HCT116 (cell line): ENCODE measurements around the gene UBTD2. TPM values are rescaled to one million over a fixed set of nuclear protein-coding genes. Genes with fewer than 3 reads are reported as not detected.

Source experiments
- ATAC-seq: fragments of 200-7000 bp; cut with Tn5 transposase; 2 replicates; pipeline ENCODE4 v1.9.1; 2020; ENCODE audit warnings: mild to moderate bottlenecking, moderate library complexity
- BruUV-seq: library from RNA; stranded (reverse); fragments of 400-500 nt; replicated peaks from 2 replicates; lab custom pipeline; 2021; lab: Mats Ljungman, UMichigan
- CTCF ChIA-PET: fragments of 300-600 bp; sonication (Branson Sonifier 250); formaldehyde crosslinking; loops from one replicate; lab custom pipeline; 2021; ENCODE audit warnings: antibody characterized with exemption; lab: Charles Lee
- POLR2A ChIA-PET: fragments of 300-600, 350-600 bp; sonication (Branson Sonifier 250); formaldehyde crosslinking; loops from one replicate; lab custom pipeline; 2021; ENCODE audit warnings: antibody characterized with exemption; lab: Charles Lee
- RAD21 ChIA-PET, 2 experiments: fragments of 300-600 bp; sonication (Branson Sonifier 250); formaldehyde crosslinking; loops; one replicate each; lab custom pipeline; 2023; ENCODE audit warnings: low total read pairs in 2 of 2; ENCODE audit not compliant: uncharacterized antibody in 2 of 2, unreplicated experiment in 2 of 2, low non-redundant PET in 1 of 2; lab: Charles Lee
- DNase-seq: peaks from one replicate; pipeline ENCODE4 v3.0.0-alpha.2; 2010; ENCODE audit warnings: low read depth, low spot score
- H2AFZ ChIP-seq: fragments of 200-600 bp; shearing (Covaris generic), sonication (generic); 2 replicates; pipeline ENCODE4 v1.6.1; 2017; ENCODE audit warnings: low read depth, mixed run types, mixed read lengths, antibody characterized with exemption, low read length; ENCODE audit not compliant: poor library complexity, severe bottlenecking
- H3K27ac ChIP-seq: 2 replicates; pipeline ENCODE4 v1.5.1; 2012; ENCODE audit warnings: low read depth, low read length
- H3K27me3 ChIP-seq: fragments of 200-600 bp; sonication (generic); 2 replicates; pipeline ENCODE4 v1.6.1; 2016; ENCODE audit warnings: mixed run types, low read length, mixed read lengths; ENCODE audit not compliant: insufficient read depth
- H3K36me3 ChIP-seq, 2 experiments: fragments of 200-500 bp in 1 of 2; fragments of 200-600 bp in 1 of 2; sonication (Bioruptor generic) in 1 of 2; sonication (generic) in 1 of 2; 2 replicates each; pipeline versions ENCODE4 v1.5.1 to v1.6.1; 2014 to 2016; ENCODE audit warnings: low read length in 2 of 2, inconsistent platforms in 1 of 2, mixed read lengths in 1 of 2, mixed run types in 1 of 2; ENCODE audit not compliant: insufficient read depth in 2 of 2, control insufficient read depth in 1 of 2
- H3K4me1 ChIP-seq, 2 experiments: fragments of 200-600 bp in 1 of 2; sonication (generic) in 1 of 2; 2 replicates each; pipeline versions ENCODE4 v1.5.1 to v1.6.1; 2012 to 2017; ENCODE audit warnings: low read length in 2 of 2, inconsistent platforms in 1 of 2, mild to moderate bottlenecking in 1 of 2, mixed read lengths in 1 of 2, mixed run types in 1 of 2, moderate library complexity in 1 of 2; ENCODE audit not compliant: insufficient read depth in 2 of 2, control insufficient read depth in 1 of 2
- H3K4me2 ChIP-seq: fragments of 200-600 bp; sonication (generic); 2 replicates; pipeline ENCODE4 v1.6.1; 2017; ENCODE audit warnings: mixed run types, low read length, mixed read lengths
- H3K4me3 ChIP-seq, 2 experiments: fragments of 200-600 bp in 1 of 2; sonication (generic) in 1 of 2; replicated peaks in 1 of 2; 2 replicates each; pipeline ENCODE4 v1.5.1; 2011 to 2016; ENCODE audit warnings: low read length in 2 of 2, control low read depth in 1 of 2, low read depth in 1 of 2, mild to moderate bottlenecking in 1 of 2, mixed read lengths in 1 of 2, mixed run types in 1 of 2
- H3K79me2 ChIP-seq: fragments of 200-600 bp; sonication (generic); 2 replicates; pipeline ENCODE4 v1.6.1; 2017; ENCODE audit warnings: mild to moderate bottlenecking, mixed run types, low read length, moderate library complexity, mixed read lengths; ENCODE audit not compliant: insufficient read depth
- H3K9ac ChIP-seq: fragments of 200-600 bp; sonication (generic); 2 replicates; pipeline ENCODE4 v1.6.1; 2016; ENCODE audit warnings: low read length, mixed read lengths
- H3K9me2 ChIP-seq: fragments of 200-600 bp; sonication (generic), shearing (Covaris generic); 2 replicates; pipeline ENCODE4 v1.6.1; 2017; ENCODE audit warnings: mixed run types, mild to moderate bottlenecking, moderate library complexity; ENCODE audit not compliant: insufficient read depth
- H3K9me3 ChIP-seq, 2 experiments: fragments of 200-500 bp in 1 of 2; fragments of 200-600 bp in 1 of 2; sonication (Bioruptor generic) in 1 of 2; sonication (generic) in 1 of 2; 2 replicates each; pipeline ENCODE4 v1.6.1; 2014 to 2017; ENCODE audit warnings: low read length in 2 of 2, mixed read lengths in 2 of 2, inconsistent platforms in 1 of 2, low read depth in 1 of 2, mild to moderate bottlenecking in 1 of 2, mixed run types in 1 of 2, moderate library complexity in 1 of 2; ENCODE audit not compliant: control insufficient read depth in 1 of 2, insufficient read depth in 1 of 2
- H4K20me1 ChIP-seq: fragments of 200-600 bp; sonication (generic), shearing (Covaris generic); 2 replicates; pipeline ENCODE4 v1.6.1; 2017; ENCODE audit warnings: mixed run types, mild to moderate bottlenecking, moderate library complexity; ENCODE audit not compliant: insufficient read depth
- ATF3 ChIP-seq: IDR thresholded peaks from 2 replicates; pipeline ENCODE4 v1.6.1; 2012
- CBX3 ChIP-seq: IDR thresholded peaks from 2 replicates; pipeline ENCODE4 v1.6.1; 2012; ENCODE audit warnings: low read depth
- CEBPB ChIP-seq: IDR thresholded peaks from 2 replicates; pipeline ENCODE4 v1.6.1; 2012; ENCODE audit warnings: low read depth
- CTCF ChIP-seq, 3 experiments: fragments of 200-600 bp in 1 of 3; sonication (generic) in 1 of 3; IDR thresholded peaks in 2 of 3; conservative IDR thresholded peaks in 1 of 3; 2 replicates each; pipeline ENCODE4 v1.5.1; 2012 to 2017; ENCODE audit warnings: low read depth in 2 of 3, low read length in 2 of 3, antibody characterized with exemption in 1 of 3, borderline replicate concordance in 1 of 3, control low read depth in 1 of 3, mild to moderate bottlenecking in 1 of 3, mixed read lengths in 1 of 3, mixed run types in 1 of 3, moderate library complexity in 1 of 3; ENCODE audit not compliant: insufficient read depth in 1 of 3
- EZH2 ChIP-seq: fragments of 200-600 bp; sonication (generic); IDR thresholded peaks from 2 replicates; pipeline ENCODE4 v1.6.1; 2017; ENCODE audit warnings: antibody characterized with exemption, mixed run types
- JUND ChIP-seq: IDR thresholded peaks from 2 replicates; pipeline ENCODE4 v1.6.1; 2012
- POLR2A ChIP-seq: IDR thresholded peaks from 2 replicates; pipeline ENCODE4 v1.7.0; 2011; ENCODE audit warnings: borderline replicate concordance; ENCODE audit not compliant: insufficient read depth, insufficient read length; ENCODE audit errors: extremely low read depth
- SIN3A ChIP-seq: IDR thresholded peaks from 2 replicates; pipeline ENCODE4 v1.6.1; 2012; ENCODE audit warnings: low read depth
- ZFX ChIP-seq: fragments of 450-650 bp; IDR thresholded peaks from 2 replicates; pipeline ENCODE4 v1.6.1; 2017
- ZNF274 ChIP-seq: fragments of 200-500 bp; sonication (Bioruptor generic); IDR thresholded peaks from 2 replicates; pipeline ENCODE4 v1.6.1; 2014; ENCODE audit warnings: mild to moderate bottlenecking, low read depth, low read length, inconsistent platforms
- intact Hi-C: fragments of 100-400 bp; cut with micrococcal nuclease; formaldehyde crosslinking; loops from 2 replicates; pipeline ENCODE4 v1.10.0; 2022
- total RNA-seq: library from RNA; stranded (reverse); gene quantifications from one replicate; pipeline ENCODE4 v1.2.1, GENCODE V29; 2021; ENCODE audit not compliant: unreplicated experiment

UBTD2 gene
- total RNA-seq, 1 experiment from 2014 or later, result 15.9 TPM

GRCh38 chr5:172187118-172188032 is 96.2 kb downstream of the UBTD2 start:
- intact Hi-C loops, result loop anchor here (1.0 to 10.0 kb wide), 7 partner anchors 13 to 277 kb away; partner anchors contain the start of genes SH3PXD2B and UBTD2
- peaks cover 10 to 28% of the 10 kb centered on the region in 2 experiments for H3K4me1 ChIP-seq
- H3K9me2 ChIP-seq, result no peaks in the 10 kb centered on the region
- no peaks in the 10 kb centered on the region for H3K9me3 ChIP-seq
- peak overlapping the region; percentile 61 for H2AFZ ChIP-seq
- H3K4me3 ChIP-seq, result peak overlapping the region; percentile 93 to 97
- H4K20me1 ChIP-seq, result no peaks in the 10 kb centered on the region
- POLR2A ChIA-PET, result interaction anchor here (1.2 to 1.7 kb wide), 3 partner anchors 8 to 181 kb away, joined by 3 to 9 read pairs (median 6); partner anchors contain the start of gene FBXW11
- DNase-seq, result peak; percentile 26
- BruUV-seq, result no TSS peak
- TF ChIP-seq ZFX, result peak; percentile 31; the same call in 1 of the 2 replicates
- TF ChIP-seq JUND, result no peak
- TF ChIP-seq SIN3A, result no peak
- TF ChIP-seq ZNF274, result no peak
- TF ChIP-seq, all 23 proteins: peak for 1
- peaks cover 17% of the 10 kb centered on the region for H3K79me2 ChIP-seq
- H3K36me3 ChIP-seq, result no peaks in the 10 kb centered on the region
- peak overlapping the region; percentile 100 for H3K4me2 ChIP-seq
- peak overlapping the region; percentile 80 for H3K9ac ChIP-seq
- no peaks in the 10 kb centered on the region for H3K27me3 ChIP-seq
- H3K27ac ChIP-seq, result peak overlapping the region; percentile 75
- peak; percentile 49 for ATAC-seq
- ChIA-PET CTCF (interaction anchor here (0.6 to 1.7 kb wide), 16 partner anchors 9 to 280 kb away, joined by 3 to 8 read pairs (median 4); partner anchors contain the start of gene UBTD2), RAD21 (interaction anchor here in 1 of 2 experiments (1.0 kb wide), 2 partner anchors 84 to 128 kb away, joined by 3 to 4 read pairs; no protein-coding TSS in a partner anchor)

- H3K4me3 ChIP-seq, result peak overlapping the region; percentile 93 to 97; a peak in 3 of 4 replicates
Observed at GRCh38 chr5:172186114-172186695, 97.4 kb downstream of the UBTD2 start.

More at GRCh38 chr5:172186114-172186695, 97.4 kb downstream of the UBTD2 start:
- ATAC-seq, result no peak
- Histone ChIP-seq H3K36me3 (0 out of 4 replicates have a peak, but pooled peaks cover 0 to under 1% of the 10 kb centered on the region in 2 experiments), H3K4me1 (peaks cover 10 to 28% of the 10 kb centered on the region in 2 experiments), H4K20me1 (no peaks in the 10 kb centered on the region), H2AFZ (no peak overlapping the region), H3K27ac (no peak overlapping the region; the same call in 1 of the 2 replicates), H3K9ac (peak overlapping the region; percentile 80), H3K9me2 (no peaks in the 10 kb centered on the region), H3K79me2 (peaks cover 17% of the 10 kb centered on the region), H3K4me2 (peak overlapping the region; percentile 100), H3K27me3 (no peaks in the 10 kb centered on the region)
- intact Hi-C loops, result loop anchor here (10.0 kb wide), 1 partner anchor 269 kb away; the partner anchor contains the start of gene SH3PXD2B
- no TSS peak for BruUV-seq
- CTCF ChIA-PET, result interaction anchor here (0.7 to 1.5 kb wide), 4 partner anchors 42 to 274 kb away, joined by 3 to 4 read pairs (median 4); no protein-coding TSS in a partner anchor
- RAD21 ChIA-PET, result no interaction called here
- TF ChIP-seq EZH2 (no peak), CBX3 (no peak), ATF3 (no peak), CEBPB (no peak), CTCF (IDR thresholded peaks at IDR 0.05 in 2 of 3, conservative IDR thresholded peaks at IDR 0.05 in 1 of 3; ENCODE audit: borderline replicate concordance in 1 of 3, insufficient read depth in 1 of 3, low read depth in 2 of 3, low read length in 2 of 3) (no peak), POLR2A (no peak)
- TF ChIP-seq, all 23 proteins: peak for 0
- DNase-seq, result no peak
- H3K9me3 ChIP-seq, result no peaks in the 10 kb centered on the region
- POLR2A ChIA-PET, result no interaction called here
